Measurements from ENCODE around the gene ZNF618. TPM values are rescaled to one million over a fixed set of nuclear protein-coding genes. Genes with fewer than 3 reads are reported as not detected.

The ZNF618 gene
- total and polyA plus RNA-seq, 9 donors, result 8.2 to 28.9 (median 18.3) TPM

GRCh38 chr9:114027863-114028465 is 151.9 kb downstream of the ZNF618 start:
- H3K9me3 ChIP-seq, result no peaks in the 10 kb centered on the region
- H3K4me1 ChIP-seq (ENCODE audit: insufficient read depth), result peaks cover 3% of the 10 kb centered on the region
- intact Hi-C loops (cut with DNase I), result no loop called here
- no peaks in the 10 kb centered on the region for H3K27me3 ChIP-seq
- H3K27ac ChIP-seq, result no peak overlapping the region
- TF ChIP-seq EP300 (IDR thresholded peaks at IDR 0.05), result no peak
- TF ChIP-seq POLR2A (IDR thresholded peaks at IDR 0.05), result no peak
- no peak for TF ChIP-seq CTCF (IDR thresholded peaks at IDR 0.05)
- WGBS, 3 donors, result 92 to 95% (median 93%) methylated on average over 4 of the region's 4 CpGs
- H3K4me3 ChIP-seq, result no peak overlapping the region
- H3K36me3 ChIP-seq, result no peaks in the 10 kb centered on the region
- DNase-seq, result no peak

GRCh38 chr9:114028646-114029045 is 152.5 kb downstream of the ZNF618 start:
- TF ChIP-seq POLR2A (IDR thresholded peaks at IDR 0.05), result no peak
- no peak for TF ChIP-seq EP300 (IDR thresholded peaks at IDR 0.05)
- no peak for TF ChIP-seq CTCF (IDR thresholded peaks at IDR 0.05)
- Histone ChIP-seq H3K4me1 (ENCODE audit: insufficient read depth) (peaks cover 3% of the 10 kb centered on the region), H3K36me3 (no peaks in the 10 kb centered on the region), H3K27me3 (no peaks in the 10 kb centered on the region), H3K9me3 (no peaks in the 10 kb centered on the region), H3K4me3 (no peak overlapping the region), H3K27ac (no peak overlapping the region)
- 87 to 94% (median 92%) methylated on average over 22 of the region's 22 CpGs for WGBS, 3 donors
- intact Hi-C loops (cut with DNase I), result no loop called here
- no peak for DNase-seq

GRCh38 chr9:114029311-114030170 is 153.4 kb downstream of the ZNF618 start:
- H3K36me3 ChIP-seq, result no peaks in the 10 kb centered on the region
- H3K4me3 ChIP-seq, result no peak overlapping the region
- no peak for TF ChIP-seq EP300 (IDR thresholded peaks at IDR 0.05)
- no peak for TF ChIP-seq CTCF (IDR thresholded peaks at IDR 0.05)
- no peak for TF ChIP-seq POLR2A (IDR thresholded peaks at IDR 0.05)
- intact Hi-C loops (cut with DNase I), result loop anchor here in 2 of 4 donors (5.0 to 10.0 kb wide), 2 partner anchors 222 to 285 kb away; no protein-coding TSS in a partner anchor
- peaks cover 3% of the 10 kb centered on the region for H3K4me1 ChIP-seq (ENCODE audit: insufficient read depth)
- no peaks in the 10 kb centered on the region for H3K9me3 ChIP-seq
- H3K27ac ChIP-seq, result no peak overlapping the region
- no peaks in the 10 kb centered on the region for H3K27me3 ChIP-seq
- WGBS, 3 donors, result 85 to 90% (median 86%) methylated on average over 12 of the region's 12 CpGs
- DNase-seq, result peak in 1 of 5 donors; percentile 3

GRCh38 chr9:114030364-114030763 is 154.3 kb downstream of the ZNF618 start:
- peaks cover 3% of the 10 kb centered on the region for H3K4me1 ChIP-seq (ENCODE audit: insufficient read depth)
- intact Hi-C loops (cut with DNase I), result loop anchor here in 2 of 4 donors (5.0 to 10.0 kb wide), 2 partner anchors 223 to 286 kb away; no protein-coding TSS in a partner anchor
- TF ChIP-seq POLR2A (IDR thresholded peaks at IDR 0.05), result no peak
- no peak for TF ChIP-seq EP300 (IDR thresholded peaks at IDR 0.05)
- no peak for TF ChIP-seq CTCF (IDR thresholded peaks at IDR 0.05)
- H3K9me3 ChIP-seq, result no peaks in the 10 kb centered on the region
- no peak overlapping the region for H3K4me3 ChIP-seq
- 88 to 93% (median 90%) methylated on average over 9 of the region's 9 CpGs for WGBS, 3 donors
- H3K36me3 ChIP-seq, result no peaks in the 10 kb centered on the region
- no peak for DNase-seq
- H3K27ac ChIP-seq, result no peak overlapping the region
- no peaks in the 10 kb centered on the region for H3K27me3 ChIP-seq

Measured in ovary (tissue), 9 donors.